Activated naive CD4-positive, alpha-beta T cell treated with anti-CD3 and anti-CD28 coated beads, Interleukin-2, amount 50 U/mL, for 16 hours (primary cell): ENCODE measurements around the gene AGT.

Experiments used
- DNase-seq: peaks from one replicate; pipeline ENCODE4 v3.0.0-alpha.2; 2020

Gene AGT

DNA sequence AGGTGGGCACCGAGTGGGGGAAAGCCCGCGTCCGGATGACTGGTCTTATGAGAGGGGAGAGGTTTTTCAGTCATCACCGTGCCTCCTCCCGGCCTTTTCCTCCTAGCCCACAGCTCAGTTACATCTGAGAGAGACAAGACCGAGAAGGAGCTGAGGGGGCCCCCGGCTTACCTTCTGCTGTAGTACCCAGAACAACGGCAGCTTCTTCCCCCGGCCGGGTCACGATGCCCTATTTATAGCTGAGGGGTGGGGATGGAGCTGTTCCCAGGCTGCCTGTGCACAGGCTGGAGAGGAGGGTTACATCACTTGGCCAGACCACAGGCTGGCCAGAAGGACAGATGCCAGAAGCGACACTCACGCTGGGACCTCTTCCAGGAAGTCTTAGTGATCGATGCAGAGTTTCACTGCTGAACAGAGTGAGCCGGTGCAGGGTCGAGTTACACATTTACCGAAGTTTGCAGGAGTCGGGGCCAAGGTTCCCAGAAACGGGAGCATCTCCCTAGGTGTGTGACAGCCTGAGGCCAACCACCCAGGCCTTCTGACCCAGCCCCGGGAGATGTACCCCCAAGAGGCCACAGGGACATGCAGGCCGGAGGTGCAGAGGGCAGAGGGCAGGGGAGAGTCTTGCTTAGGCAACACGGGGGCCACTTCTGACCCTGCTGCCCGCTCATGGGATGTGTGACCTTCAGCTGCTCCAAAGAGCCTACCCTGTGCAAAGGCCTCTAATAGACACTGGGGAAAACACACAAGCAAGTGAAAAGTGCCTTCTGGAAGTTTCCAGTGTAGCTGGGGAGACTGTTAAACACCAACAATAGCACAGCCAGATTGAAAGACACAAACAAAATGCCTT is at the start of gene AGT:
AGT (minus strand) TSS at position 208 of the 850 bp plus-strand sequence. CDS start 3,299 bp downstream, outside the sequence.
- no peak for DNase-seq

DNA sequence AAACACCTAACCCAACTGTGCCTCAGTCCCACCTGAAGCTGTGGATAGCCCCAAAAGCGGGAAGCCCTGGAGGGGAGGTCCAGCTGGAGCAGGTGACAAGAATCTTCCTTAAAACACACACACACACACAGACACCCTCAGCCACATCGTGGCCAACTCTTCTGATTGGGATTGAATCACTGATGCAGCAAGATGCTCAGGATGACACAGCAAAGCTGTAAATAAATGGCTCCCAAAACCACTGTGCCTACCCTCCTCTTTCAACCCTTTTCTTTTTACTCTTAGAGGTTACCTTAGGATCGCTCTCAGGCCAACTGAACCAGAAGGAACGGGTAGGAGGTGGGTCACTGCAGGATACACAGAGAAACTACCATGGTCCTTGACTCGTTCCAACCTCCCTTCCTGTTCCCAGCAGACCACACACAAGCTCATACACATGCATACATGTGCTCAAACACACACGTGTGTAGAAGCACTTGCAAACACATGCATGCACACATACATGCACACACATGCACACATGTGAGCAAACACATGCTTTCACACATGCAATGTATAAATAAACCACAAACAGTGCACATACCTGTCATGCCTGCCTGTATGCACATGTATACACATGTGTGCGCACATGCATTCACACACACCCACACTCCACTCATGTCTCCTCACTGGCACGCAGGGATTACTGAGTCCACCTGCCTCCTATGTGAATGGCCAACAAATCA is 47.7 kb upstream of the AGT start:
- DNase-seq = no peak

DNA sequence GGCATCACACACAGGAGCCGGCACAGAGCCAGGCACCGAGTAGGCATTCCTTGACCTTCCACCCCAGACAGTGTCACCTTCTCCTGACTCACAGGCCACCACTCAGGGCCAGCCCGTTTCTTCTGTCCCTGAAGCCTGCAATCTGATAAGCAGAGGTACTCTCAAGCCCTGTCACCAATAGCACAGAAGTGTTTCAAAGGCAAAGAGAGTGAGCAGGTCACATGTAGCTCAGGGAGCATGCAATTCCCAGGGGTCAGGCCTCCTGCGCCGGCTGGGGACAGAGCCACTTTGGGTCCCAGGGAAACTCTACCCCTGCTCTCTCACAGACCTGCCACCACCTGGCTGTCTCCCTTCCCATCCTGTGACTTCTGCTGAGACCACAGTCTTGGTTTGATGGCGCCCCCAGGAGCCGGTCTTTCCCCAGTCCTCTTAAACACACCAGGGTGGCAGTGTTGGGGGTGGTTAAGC is 46.5 kb upstream of the AGT start:
- no peak for DNase-seq

DNA sequence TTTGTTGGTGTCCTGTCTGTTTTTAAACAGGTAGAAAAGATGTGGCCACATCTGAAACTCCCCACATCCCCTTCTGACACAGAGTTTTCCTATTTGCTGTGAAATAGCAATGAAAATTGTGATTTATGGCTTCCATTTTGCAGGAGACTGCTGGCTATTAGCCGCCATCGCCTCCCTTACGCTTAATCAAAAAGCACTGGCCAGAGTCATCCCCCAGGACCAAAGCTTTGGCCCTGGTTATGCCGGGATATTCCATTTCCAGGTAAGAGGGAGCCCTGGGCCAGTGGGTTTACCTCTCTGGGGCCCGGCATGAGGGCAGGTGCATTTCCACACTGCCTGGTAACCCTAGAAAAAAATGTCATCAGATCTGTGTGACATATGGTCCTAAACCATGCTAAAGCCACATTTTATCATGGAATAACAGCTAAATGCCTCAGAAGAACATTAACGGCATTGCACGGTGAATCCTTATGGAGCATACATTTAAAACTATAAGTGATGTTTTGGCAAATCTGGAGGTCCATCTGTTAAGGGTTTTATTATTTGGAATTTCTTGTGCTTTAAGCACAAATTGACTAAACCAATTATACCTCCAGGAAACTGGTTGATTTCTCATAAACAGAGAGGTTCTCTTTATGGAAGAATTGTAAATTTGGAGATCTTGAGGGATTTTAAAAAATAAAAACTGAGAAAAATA is 45.6 kb upstream of the AGT start:
- DNase-seq = no peak

DNA sequence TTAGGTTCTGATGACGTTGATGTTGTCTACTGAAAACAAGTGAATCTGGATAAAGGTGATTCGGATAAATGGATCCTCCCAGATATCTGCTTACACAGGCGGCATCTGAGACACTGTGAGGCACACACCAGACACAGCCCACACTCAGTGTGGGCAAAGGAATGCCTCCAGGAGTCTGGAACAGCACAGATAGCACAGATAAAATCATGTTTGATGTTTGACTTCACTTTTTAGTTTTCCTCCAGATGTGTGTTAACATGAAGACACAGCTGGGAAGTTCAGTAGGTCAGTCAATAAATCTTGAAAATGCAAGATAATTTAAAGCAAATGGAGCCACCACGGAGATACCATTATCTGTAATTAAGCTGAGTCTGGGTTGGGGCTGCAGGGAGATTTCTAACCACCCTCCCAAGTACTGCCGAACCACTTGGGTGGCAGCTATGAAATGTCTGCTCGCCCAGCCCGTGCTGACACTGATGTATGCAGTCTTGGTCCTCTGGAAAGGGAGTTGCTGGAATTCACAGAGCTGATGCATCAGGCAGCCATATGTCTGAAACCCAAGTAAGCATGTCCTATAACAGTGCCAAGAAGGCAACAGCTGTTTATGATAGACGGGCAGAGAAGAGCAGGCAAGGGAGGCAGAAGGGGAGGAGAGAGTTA is 44.9 kb upstream of the AGT start:
- DNase-seq = no peak

DNA sequence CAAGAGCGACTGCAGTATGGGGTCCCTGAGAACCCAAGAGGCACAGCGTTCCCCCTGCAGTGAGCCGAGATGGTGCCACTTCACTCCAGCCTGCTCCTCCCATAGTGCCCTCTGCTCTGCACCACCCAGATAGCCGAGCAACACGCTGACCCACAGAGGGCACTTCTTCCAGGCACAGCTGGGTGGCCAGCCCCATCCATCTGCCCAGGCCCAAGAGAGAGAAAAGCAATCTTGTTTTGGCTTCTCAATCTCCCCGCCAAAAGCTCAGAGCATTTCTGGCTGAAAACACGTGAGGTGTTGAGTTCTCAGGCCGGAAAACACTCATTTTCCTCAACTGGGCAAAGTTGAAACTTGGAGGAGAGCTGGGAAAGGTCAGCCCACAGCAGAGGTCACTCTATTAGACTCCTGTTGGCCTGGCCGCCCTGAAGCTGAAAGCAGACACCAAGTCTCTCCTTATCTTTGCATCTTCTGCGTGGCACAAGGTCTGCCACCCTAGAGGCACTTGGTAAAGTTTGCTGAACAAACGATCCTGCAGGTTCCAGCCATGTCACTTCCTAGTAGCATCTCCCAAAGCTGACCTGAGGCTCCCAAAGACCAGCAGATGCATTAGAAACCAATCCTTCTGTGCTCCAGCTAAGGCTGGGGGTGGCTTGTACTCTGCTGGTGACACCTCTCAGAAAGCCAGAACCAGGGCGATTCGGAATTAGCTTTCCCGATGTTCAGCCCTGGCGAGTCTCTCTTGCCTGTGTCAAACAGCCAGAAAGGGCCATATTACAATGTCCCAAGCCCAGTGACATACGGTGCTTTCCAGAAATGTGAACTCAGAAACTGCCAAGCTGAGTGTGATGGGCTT is 44.2 kb upstream of the AGT start:
- DNase-seq = no peak

DNA sequence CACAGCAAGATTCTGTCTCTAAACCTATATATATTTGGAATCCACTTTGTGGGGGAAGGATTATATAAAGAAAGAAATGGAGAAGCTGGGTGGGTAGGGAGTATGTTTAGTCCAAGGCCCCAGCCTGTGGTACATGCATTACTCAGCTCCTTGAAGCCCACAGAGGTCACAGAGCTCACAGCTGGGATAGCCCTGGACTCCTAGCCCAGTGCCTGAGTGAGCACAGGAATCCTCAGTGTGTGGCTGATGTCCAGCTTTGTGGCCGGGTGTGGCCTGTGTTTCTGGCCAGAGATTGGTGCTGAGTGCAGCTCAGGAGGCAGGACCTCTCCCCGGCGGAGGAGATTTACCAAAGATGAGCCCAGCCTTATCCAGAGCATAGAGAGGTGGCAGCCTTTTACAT is 40.9 kb upstream of the AGT start:
- no peak for DNase-seq

DNA sequence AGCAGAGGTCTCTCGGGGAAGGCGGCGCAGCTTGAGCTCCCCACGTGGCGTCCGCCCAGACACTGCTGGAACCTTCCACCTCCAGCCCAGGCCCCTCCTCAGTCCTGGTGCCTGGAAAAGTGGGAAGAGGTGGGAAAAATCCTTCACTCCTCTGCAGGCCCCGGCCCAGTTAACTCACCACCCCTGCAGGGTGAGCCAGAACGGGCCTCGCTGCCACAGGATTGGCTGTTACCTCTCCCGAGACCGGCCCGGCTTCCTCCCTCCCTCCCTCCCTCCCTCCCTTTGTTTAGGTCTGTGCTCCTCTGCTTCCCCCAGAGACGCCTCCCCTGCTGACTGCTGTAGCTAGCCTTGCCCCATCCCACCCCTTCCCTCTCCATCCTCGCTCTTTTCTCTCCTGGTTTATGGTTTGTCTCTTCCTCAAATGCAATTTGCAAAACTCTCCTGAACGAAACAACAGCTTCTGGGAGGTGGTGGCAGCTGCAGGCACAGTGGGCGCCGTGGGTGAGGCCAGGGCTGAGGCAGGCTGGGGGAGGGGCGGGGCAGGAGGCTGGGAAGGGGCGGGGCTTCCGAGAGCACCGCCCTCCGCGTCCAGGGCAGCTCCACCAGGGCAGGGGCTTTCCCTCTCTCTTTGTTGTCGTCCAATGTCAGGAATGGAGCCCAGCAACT is 39.8 kb upstream of the AGT start:
- DNase-seq = peak; percentile 29

DNA sequence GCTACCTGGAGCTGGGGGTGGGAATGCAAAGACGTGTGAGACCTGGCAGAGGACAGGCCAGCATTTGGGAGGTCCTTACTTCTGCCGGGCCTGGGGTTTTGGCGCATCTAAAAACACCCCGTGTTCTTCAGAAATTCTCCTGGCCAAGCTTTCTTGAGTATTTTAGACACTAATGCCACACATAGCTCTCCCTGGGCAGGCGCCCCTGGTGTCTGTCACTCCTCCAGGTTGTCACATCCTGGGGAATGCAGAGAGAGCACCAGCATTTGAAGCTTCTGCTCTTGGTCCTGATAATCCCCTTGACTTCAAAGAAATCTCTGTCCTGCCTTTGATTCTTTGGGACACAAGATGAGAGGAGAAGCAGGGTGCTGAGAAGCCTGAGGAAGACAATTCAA is 39.3 kb upstream of the AGT start:
- DNase-seq = no peak

DNA sequence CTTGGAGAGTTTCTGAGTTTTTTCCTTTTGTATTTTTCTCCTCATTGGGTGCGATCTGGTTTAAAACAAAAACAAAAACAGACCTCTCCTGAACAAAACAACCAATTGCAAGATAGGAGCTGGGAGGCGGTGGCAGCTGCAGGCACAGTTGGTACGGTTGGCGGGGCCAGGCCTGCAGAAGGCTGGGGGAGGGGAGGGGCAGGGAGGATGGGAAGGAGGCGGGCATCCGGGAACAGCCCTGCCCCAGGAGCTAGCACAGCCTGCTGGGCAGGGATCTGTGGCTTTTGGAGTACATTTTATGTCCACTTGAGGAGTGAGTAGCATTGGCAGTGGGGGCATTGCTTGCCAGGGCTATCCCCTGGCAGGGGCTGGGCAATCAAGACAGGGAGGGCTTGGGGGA is 38.5 kb upstream of the AGT start:
- DNase-seq = no peak

DNA sequence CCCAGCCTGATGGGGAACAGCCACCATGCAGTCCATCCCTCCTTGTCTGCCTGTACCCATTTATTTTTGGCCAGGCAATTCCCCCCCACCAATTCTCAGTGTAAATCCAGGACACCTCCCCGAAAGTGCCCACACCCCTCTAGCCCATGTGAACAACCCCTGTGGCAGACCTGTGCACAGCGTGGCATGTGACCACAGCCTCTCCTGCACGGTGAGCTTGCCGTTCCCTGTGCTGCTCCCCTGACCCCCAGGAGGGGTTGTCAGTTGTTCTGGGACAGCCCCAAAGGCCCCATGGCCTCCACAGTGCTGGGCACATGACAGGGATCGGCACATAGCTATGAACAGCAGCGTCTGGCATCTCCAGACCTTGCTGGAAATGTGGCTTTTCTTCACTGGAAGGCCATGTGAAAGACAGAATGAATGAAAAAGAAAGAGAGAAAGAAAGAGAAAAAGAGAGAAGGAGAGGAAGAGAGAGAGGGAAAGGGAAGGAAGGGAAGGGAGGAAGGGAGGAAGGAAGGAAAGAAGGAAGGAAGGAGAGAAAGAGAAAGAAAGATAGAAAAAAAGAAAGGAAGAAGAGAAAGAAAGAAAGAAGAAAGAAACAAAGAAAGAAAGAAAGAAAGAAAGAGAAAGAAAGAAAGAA is 37.2 kb upstream of the AGT start:
- DNase-seq = no peak

DNA sequence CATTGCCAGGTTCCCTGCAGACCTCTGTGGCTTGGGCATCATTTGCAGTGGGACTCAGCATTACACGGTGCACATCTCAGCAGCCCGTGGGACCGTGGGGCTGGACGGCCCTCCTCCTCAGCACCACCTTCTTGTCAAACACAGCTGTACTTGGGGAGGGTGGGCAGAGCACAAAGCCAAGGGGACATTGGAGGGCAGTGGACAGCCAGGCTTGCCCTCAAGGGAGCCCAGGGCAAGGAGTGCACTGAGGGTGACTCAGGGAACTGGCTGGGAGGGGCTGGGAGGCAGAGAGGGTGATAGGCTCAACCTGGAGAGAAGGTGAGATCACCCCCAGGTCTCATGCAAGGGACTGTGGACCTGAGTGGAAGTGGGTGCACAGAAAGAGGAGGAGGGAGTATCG is 36.7 kb upstream of the AGT start:
- no peak for DNase-seq

DNA sequence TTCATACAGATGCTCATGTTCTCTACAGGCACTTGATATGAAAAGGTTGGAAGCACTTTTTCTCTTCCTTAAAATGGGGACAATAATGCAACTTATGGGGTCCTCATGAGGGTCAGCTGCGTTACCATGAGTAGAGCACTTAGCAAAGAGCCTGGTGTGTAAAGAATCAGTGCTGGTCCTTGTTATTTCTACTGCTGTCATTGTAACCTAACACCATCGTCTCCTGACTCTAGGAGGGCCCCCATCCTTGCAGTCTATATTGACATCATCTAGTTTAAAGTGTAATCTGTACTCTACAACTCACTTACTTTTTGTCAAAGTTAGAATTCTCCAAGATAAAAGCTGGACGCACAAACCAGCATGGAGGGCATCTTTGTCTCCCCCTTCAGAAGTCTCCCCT is 35.7 kb upstream of the AGT start:
- no peak for DNase-seq

DNA sequence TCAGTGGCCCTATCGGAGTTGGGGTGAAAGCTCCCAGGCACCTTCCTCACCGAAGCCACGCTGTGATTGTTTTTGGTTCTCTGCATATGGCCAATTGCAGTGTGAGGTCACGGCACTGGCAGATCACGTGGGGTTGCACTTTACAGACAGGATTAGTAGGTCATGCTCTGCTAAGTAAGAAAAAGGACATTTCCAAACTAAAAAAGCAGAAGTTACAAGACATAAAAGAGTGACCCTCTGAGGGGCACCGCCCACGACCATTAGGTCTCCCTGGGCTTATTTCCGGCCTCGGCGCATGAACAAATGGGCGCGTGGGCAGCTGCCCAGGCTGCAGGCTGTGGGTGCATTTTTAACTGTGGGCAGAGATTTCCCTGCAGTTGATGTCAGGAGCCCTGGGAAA is 35.2 kb upstream of the AGT start:
- no peak for DNase-seq

DNA sequence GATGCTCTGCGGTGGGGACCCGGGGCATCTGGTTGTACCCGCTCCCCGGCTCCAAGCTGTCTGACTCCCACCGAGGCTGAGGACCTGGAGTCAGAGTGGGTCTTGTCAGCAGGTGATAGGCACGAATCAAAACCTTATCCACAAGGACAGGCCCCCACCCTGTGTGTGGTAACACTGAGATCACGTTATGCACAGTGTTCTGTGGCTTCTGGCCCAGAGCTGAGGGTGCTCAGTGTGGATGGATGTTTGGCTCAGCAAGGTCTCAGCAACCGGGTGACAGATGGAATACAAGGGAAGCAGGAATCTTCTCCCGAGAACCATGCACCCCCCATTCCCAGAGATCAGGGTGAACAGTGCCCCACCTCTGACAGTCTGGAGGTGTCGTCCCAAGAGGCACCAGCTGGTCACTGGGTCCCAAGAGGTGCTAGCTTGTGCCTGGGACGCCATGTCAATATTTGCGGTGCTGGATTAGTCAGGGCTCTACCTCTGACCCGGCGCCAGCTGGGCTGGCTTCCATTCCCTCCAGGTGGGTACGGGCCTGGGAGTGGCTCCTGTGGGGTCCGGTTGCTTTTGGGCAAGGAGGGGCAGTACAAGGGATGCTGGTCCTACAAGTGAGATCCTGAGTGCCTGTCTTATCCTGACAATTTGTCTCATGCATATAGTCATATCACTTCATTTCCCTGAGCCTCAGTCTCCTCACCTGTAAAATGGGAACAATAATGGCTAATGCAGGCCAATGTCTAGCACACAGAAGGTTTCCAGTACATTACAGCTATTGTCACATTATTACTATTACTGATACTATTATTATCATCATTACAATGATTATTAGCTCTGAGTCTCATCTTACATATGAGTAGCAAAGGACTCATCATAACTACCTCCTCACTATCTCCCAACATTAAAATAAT is 34.2 kb upstream of the AGT start:
- DNase-seq = no peak

DNA sequence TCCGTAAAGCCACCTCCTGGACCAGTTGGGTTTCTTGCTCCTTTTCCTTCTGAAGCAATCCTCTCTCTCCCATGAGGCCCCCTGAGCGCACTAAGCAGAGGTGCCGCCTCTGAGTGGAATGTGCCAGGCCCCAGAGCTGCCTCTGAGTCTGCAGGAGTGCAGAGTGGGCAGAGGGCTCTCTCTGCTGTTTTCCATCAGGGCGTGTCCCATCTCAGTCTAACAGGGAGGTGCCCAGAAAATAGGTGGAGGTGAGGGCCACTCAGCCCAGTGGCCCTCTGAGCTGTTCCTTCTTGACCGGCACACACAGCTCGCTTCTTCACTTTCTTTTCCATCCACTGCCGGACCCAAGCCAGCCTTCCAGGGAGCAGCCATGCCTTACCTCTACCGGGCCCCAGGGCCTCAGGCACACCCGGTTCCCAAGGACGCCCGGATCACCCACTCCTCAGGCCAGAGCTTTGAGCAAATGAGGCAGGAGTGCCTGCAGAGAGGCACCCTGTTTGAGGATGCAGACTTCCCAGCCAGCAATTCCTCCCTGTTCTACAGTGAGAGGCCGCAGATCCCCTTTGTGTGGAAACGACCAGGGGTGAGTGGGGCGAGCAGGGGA is 33.3 kb upstream of the AGT start, which contains the start of gene CAPN9:
CAPN9 (plus strand) TSS at position 262 of the 604 bp plus-strand sequence; CDS start at position 371, 109 bp downstream.
- no peak for DNase-seq

DNA sequence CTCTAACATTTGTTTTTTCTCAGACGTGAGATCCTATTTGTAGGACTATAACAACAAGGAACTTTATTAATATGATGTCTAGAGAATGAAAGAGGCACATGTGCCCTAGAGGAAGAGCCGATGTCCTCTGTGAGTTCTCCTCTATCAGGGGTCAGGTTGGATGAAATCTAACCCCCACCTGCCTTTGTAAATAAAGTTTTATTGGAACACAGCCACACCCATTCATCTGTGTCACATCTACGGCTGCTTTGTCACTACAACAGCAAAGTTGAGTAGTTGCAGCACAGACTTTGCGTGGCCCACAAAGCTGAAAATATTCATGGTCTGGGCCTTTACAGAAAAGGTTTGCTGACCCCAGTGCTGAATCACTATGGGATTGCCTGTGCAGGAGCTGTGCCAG is 32.7 kb upstream of the AGT start:
- DNase-seq = no peak

DNA sequence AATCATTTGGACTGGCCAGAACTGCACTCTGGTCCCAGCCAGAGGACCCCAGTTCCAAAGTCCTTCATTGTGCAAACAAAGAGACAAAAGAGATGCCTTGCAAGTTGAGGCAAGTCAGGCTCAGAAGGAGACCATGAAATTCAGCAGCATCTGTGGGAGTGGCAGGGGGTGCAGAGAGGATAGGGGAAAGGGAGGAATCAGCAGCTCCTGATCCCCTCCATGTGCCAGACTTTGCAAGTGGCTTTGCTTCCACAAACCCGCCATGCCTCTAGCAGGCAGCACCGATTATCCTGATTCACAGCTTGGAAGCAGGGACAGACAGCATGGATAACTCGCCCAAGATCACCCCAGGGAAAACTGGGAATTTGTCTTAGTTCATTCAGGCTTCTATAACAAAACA is 31.1 kb upstream of the AGT start:
- no peak for DNase-seq

DNA sequence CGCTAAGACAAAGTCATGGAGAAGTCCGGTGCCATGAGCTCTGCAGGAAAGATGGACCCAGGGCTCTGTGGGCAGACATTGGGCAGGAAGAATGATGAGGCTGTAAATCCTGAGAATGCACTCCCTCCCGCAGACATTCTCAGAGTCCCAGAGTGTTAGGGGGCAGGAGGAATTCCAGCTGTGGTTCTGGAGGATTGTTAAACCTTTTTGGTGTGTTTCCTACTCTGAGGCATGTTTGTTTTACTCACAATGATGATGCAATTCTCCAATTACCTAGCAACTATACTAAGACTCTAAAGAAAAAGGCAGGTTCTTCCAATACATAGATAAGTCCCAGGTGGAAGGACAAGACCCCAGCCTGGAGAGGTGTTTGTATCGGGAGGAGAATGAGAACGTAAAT is 30.5 kb upstream of the AGT start:
- no peak for DNase-seq
